ENCODE measurements around the gene ZNF106.

Gene ZNF106

GRCh38 chr15:42490671-42491538, at the start of gene ZNF106:
Gene ZNF106 (minus strand): TSS chr15:42491141. CDS start chr15:42472289, 18,852 bp downstream.
- peak; percentile 89 to 93 for DNase-seq

GRCh38 chr15:42533246-42533645, 42.3 kb upstream of the ZNF106 start:
- no peak for DNase-seq

- DNase-seq = peak; percentile 16 to 49
Observed at GRCh38 chr15:42528970-42529369, 38.0 kb upstream of the ZNF106 start.

GRCh38 chr15:42523331-42523730, 32.4 kb upstream of the ZNF106 start:
- DNase-seq = no peak

- no peak for DNase-seq
Observed at GRCh38 chr15:42511007-42511391, 20.1 kb upstream of the ZNF106 start.

- DNase-seq = no peak
Observed at GRCh38 chr15:42510258-42511006, 19.5 kb upstream of the ZNF106 start.

GRCh38 chr15:42508263-42508690, 17.3 kb upstream of the ZNF106 start:
- DNase-seq = no peak

- DNase-seq = no peak
Observed at GRCh38 chr15:42507514-42507913, 16.6 kb upstream of the ZNF106 start.

- no peak for DNase-seq
Observed at GRCh38 chr15:42504631-42505030, 13.7 kb upstream of the ZNF106 start.

- no peak for DNase-seq
Observed at GRCh38 chr15:42503825-42504224, 12.9 kb upstream of the ZNF106 start.

GRCh38 chr15:42502477-42502876, 11.5 kb upstream of the ZNF106 start:
- no peak for DNase-seq

GRCh38 chr15:42499858-42500609, 9.1 kb upstream of the ZNF106 start:
- no peak for DNase-seq

GRCh38 chr15:42498212-42499068, 7.5 kb upstream of the ZNF106 start:
- DNase-seq = no peak

GRCh38 chr15:42495361-42496212, 4.6 kb upstream of the ZNF106 start, which contains the start of gene SNAP23:
Gene SNAP23 (plus strand): TSS chr15:42495634. CDS start chr15:42511847, 16,213 bp downstream.
- peak; percentile 82 to 90 for DNase-seq

- peak; percentile 10 to 20 for DNase-seq
Observed at GRCh38 chr15:42494998-42495360, 4.0 kb upstream of the ZNF106 start.

- DNase-seq = no peak
Observed at GRCh38 chr15:42493679-42494078, 2.7 kb upstream of the ZNF106 start.

- DNase-seq = no peak
Observed at GRCh38 chr15:42491539-42492225, 741 bp upstream of the ZNF106 start.

GRCh38 chr15:42490291-42490670, 660 bp downstream of the ZNF106 start:
- no peak for DNase-seq

- no peak for DNase-seq
Observed at GRCh38 chr15:42483677-42484076, 7.3 kb downstream of the ZNF106 start.

- DNase-seq = no peak
Observed at GRCh38 chr15:42482701-42483100, 8.2 kb downstream of the ZNF106 start.

- no peak for DNase-seq
Observed at GRCh38 chr15:42474827-42475226, 16.1 kb downstream of the ZNF106 start.

All from NCI-H524 (cell line).